GM18861 (cell line): ENCODE results near the gene PIM3.
A peak's percentile ranks its signal among the peaks of the same experiment; 100 is the strongest.

Experiments
- ATAC-seq: cut with Tn5 transposase; IDR thresholded peaks from one replicate; pipeline ENCODE4 v1.9.1; 2021; ENCODE audit not compliant: unreplicated experiment

The PIM3 gene

DNA sequence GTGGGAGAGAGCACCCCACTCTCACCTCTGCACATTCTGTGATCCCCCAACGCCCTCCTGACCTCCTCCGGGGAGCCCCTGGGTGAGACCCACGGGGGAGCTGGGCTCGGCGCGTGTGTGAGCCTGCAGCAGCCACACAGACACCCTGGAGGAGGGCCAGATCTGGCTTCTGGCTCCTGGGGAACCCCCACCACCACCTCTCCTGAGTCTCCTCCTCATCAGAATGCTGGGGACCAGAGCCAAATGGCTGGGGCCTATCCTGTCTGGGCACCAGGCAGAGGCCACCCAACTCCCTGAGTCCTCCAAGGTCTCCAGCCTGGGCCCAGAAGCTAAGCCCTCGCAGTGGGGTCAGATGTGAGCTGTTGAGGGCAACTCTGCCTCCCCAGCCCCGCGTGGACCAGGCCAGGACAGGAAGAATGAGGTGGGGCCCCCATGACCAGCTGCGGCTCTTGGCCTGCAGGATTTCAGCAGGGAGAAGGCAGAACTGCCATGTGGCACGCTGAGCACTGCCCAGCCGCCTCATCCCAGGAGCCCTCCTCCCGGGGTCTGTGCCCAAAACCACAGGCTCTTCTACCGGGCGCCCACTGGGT lies 5.5 kb upstream of the PIM3 start:
- ATAC-seq, result no peak

DNA sequence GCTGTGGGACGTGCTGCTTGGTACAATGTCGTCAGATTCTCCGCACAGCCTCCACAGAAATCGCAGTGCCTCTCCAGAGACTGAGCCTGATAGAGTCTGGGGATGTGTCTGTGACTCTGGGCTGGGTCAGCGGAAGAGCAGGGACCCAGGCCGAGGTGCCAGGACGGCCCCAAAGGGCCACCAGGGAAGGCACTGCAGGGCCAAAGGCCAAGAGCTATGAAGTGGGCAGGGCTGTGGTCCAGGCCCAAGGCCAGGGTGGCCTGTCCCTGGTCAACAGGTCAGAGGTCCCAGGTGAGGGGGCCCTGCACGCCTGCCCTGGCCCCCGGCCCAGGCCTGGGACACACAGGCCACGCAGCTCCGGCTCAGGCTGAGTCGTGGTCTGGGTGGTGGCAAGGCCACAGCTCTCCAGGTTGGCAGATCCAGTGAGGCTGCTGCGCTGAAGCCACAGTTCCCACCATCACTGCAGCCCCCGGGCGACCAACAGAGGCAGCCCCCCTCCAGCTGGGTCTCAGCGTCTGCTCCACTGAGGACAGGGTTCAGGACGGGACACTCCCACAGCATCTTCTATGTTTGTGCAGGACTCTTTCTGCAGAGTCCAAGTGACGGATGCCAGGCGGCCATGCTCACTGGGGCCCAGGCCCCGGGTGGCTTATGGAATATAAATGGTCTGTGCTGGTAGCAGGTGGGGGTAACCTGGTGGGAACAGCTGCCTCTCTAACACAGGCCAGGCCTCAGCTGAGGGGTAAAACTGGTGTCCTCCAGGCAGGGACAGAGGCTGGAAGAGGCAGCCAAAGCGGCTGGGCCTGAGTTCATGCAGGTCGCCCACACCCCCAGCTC lies 4.8 kb upstream of the PIM3 start:
- no peak for ATAC-seq

DNA sequence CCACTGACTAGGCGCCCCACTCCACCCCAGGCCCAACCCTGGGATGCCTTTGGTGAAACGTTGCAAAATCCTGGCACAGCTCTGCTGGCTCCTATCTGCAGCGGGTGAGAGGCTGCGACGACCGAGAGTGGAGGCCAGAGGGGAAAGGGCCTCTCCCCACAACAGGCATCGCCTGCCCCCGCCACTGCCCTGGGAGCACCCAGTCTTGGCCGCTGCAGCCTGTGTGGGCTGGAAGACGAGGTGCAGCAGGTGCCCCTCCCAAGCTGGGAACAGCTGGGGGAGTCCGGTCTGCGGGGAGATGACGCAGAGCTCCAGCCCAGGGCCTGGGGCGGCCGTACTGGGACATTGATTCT lies 4.2 kb upstream of the PIM3 start:
- ATAC-seq, result no peak

DNA sequence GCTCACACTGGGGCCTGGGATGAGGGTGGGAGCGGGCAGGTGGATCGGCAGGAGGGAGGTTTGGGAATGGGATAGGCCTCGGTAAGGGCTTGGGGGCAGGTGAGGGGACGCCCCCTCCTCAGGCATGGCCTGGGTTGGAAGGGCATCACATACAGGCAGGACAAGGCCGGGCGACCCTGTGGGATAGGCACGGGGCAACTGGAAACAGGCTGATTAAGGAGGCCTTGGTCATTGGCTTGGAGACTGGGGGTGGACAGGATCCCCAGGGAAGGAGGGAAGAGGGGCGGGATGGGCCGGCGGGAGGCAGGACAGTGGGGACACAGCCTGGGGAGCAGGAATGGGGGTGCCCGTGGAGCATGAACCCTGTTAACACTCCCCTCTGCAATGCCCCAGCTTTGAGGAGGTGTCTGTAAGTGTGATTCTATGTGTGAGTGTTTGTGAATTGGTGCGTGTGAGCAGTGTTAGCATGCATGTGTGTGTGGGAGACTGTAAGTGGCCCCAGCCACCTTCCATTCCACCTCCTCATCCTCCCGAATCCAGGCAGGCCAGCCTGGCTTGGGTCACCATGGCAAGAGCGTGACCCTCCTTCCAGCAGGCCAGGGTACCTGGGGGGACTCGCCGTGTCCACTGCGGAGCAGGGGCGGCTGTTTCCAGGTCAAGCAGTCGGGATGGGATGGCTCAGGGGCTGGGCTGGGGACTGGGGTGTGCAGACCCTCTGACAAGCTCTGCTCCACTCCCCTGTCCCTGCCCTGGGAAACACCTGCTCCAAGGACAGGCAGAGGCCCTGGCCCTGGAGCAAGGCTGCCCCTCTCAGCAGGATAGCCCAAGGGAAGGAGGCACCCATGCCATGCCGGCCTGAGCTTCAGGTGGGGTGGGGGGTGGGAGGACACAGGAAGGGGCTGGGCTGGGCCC lies 3.4 kb upstream of the PIM3 start:
- no peak for ATAC-seq

DNA sequence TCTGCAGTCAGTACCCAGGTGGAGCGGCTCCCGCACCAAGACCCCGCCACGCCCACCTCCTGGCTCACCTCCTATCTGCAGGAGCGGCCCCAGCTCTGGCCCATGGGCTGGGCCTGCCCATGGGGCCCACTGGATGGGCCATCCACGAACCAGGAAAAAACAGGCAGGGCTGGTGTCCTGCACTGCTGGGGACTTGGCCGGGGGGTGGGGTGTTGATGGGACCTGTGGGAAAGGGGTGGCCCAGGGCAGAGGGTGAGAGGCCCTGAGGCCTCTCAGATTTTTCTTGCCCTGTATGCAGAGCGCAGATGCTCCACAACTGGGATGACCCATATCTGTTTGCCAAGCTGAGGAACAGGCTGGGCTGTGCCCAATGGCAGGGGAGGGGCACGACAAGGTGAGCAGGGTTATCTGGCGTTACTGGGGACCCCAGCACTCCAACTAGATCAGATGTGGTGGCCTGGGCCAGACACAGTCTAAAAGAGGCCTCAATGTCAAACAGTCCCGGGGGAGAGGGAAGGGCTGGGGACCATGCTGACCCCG lies 2.7 kb upstream of the PIM3 start:
- no peak for ATAC-seq

DNA sequence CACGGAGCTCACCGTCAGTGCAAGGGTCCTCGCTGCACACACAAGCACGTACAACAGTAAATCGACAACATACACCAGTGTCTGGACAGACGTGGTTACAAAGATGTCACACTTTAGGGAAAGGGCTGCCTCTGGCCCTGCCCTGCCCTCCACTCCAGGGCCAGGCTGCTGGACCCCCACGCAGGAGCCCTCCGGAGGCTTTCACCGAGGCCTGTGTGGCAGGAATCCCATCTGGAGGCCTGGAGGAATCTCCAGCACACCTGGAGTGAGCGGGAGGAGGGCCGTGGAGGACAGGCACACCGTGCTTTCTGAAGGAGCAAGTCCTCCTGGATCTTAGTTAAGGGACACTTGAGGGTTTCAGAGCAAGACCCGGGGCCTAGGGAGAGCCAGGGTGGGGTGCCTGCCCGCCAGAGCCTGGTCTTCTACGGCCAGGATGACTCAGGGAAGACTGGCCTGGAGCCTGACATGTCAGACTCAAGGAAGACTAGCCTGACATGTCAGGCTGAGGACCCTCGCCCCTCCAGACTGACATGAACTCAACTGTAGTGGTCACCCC lies 2.1 kb upstream of the PIM3 start:
- ATAC-seq, result no peak

DNA sequence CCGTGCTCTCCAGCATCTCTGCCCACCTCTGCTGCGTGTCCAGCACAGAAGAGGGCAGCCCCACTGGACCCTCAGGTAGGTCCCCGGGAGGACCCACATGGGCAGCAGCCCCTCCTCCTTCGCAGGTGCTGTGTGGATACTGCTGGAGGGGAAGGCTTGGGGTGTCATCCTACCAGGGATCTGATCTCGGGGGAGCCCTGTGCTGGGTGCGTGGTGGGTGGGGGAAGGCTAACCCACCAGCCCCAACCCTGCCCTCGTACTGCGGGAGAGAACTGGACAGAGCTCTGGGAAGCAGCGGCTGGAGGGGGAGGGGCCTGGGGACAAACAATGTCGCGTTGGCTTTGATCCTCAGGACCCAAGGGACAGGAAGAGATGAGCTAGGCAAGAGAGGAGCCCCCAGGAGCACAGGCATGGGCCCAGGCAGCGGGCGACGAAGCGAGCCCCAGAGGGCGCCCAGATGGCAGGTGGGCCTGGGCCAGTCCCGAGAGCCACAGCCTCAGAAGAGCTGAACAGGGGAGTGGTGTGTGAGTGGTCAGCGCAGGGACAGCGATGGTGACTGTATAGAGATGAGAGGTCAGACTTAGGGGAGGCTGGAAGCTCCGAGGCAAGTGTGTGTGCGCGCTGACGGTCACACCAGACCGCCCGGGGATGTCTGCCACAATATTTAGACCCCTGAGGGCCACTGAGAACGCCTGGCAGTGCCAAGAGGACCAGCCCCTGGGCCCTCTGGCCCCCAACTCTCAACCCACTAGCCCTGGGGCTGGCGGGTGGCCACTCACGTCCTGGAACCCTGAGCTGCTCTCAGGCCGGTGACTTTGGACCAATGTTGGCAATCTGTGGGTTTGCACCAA lies 1.4 kb upstream of the PIM3 start:
- ATAC-seq, result no peak

DNA sequence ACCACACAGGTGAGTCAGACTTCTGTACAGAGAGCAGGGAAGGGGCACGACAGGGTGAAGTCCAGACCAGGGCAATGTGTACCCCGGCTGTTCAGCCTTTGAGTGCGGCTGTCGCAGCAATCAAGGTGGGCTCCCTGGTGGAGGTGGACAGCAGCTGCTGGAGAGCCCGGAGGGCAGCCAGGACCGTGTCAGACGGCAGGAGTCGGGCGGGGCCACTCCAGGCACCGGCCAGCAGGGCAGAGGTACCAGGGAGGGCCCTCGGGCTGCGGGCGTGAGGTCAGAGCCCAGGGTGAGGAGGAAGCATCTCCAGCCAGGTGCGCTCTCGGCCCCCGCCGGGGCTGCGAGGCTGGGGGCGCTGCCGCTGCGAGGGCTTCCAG lies 802 bp upstream of the PIM3 start:
- ATAC-seq, result peak; percentile 8

DNA sequence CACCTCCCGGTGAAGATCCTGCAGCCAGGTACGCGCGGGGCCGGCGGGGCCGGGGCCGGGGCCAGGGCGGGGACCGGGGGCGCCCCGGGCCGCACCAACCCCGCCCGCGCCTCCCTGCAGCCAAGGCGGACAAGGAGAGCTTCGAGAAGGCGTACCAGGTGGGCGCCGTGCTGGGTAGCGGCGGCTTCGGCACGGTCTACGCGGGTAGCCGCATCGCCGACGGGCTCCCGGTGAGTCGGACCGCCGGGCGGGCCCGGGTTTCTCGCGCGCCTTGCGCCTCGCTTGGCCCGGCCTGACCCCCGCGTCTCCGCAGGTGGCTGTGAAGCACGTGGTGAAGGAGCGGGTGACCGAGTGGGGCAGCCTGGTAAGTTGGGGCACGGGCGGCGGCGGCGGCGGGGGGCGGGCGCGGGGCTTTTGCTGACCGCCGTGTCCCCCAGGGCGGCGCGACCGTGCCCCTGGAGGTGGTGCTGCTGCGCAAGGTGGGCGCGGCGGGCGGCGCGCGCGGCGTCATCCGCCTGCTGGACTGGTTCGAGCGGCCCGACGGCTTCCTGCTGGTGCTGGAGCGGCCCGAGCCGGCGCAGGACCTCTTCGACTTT lies 531 bp downstream of the PIM3 start:
- no peak for ATAC-seq

DNA sequence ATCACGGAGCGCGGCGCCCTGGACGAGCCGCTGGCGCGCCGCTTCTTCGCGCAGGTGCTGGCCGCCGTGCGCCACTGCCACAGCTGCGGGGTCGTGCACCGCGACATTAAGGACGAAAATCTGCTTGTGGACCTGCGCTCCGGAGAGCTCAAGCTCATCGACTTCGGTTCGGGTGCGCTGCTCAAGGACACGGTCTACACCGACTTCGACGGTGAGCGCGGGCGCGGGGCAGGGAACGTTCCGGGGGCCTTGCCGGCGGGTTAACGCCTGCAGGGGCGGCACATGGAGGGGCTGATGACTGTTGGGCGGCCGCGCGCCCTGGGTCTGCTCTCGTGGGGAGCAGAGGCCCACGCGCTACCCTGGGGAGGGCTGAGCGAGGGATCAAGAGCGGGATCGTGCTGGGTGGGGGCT lies 1.0 kb downstream of the PIM3 start:
- no peak for ATAC-seq

DNA sequence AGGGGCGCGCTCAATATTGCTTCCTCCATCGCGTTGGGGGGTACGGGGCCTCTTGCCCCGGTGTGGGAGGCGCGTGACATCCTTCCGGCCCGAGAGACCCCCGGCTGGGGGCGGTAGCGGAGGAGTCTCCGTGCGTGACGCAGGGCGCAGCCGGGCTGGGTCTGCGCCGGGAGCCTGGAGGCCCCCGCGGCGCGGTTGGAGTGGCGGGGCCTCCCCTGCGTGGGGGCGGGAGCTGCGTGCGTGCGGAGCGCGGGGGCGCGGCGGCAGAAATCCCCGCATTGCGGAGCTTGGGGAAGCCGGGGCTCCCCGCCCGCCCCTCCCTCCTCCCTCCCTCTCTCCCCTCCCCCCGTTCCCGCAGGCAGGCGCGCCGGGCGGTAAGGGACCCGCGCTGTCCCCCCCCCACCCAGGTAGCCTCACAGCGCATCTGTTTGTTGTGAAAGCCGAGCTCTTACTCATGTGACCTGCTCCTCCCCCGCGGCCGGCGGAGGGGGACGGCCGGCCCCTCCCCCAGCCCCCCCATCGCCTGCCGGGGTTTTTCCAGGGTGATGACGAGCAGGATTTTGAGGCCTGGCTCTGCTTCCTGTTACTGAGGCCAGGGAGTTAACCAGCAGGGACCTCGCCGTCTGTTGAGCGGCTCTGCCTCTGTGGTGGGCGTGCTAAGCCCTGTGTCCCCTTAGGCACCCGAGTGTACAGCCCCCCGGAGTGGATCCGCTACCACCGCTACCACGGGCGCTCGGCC lies 1.6 kb downstream of the PIM3 start:
- ATAC-seq, result no peak

DNA sequence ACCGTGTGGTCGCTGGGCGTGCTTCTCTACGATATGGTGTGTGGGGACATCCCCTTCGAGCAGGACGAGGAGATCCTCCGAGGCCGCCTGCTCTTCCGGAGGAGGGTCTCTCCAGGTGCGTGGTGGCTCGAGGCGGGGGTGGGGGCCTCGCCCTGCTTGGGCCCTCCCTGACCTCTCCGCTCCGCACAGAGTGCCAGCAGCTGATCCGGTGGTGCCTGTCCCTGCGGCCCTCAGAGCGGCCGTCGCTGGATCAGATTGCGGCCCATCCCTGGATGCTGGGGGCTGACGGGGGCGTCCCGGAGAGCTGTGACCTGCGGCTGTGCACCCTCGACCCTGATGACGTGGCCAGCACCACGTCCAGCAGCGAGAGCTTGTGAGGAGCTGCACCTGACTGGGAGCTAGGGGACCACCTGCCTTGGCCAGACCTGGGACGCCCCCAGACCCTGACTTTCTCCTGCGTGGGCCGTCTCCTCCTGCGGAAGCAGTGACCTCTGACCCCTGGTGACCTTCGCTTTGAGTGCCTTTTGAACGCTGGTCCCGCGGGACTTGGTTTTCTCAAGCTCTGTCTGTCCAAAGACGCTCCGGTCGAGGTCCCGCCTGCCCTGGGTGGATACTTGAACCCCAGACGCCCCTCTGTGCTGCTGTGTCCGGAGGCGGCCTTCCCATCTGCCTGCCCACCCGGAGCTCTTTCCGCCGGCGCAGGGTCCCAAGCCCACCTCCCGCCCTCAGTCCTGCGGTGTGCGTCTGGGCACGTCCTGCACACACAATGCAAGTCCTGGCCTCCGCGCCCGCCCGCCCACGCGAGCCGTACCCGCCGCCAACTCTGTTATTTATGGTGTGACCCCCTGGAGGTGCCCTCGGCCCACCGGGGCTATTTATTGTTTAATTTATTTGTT lies 2.4 kb downstream of the PIM3 start:
- no peak for ATAC-seq

DNA sequence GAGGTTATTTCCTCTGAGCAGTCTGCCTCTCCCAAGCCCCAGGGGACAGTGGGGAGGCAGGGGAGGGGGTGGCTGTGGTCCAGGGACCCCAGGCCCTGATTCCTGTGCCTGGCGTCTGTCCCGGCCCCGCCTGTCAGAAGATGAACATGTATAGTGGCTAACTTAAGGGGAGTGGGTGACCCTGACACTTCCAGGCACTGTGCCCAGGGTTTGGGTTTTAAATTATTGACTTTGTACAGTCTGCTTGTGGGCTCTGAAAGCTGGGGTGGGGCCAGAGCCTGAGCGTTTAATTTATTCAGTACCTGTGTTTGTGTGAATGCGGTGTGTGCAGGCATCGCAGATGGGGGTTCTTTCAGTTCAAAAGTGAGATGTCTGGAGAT lies 3.1 kb downstream of the PIM3 start:
- no peak for ATAC-seq

DNA sequence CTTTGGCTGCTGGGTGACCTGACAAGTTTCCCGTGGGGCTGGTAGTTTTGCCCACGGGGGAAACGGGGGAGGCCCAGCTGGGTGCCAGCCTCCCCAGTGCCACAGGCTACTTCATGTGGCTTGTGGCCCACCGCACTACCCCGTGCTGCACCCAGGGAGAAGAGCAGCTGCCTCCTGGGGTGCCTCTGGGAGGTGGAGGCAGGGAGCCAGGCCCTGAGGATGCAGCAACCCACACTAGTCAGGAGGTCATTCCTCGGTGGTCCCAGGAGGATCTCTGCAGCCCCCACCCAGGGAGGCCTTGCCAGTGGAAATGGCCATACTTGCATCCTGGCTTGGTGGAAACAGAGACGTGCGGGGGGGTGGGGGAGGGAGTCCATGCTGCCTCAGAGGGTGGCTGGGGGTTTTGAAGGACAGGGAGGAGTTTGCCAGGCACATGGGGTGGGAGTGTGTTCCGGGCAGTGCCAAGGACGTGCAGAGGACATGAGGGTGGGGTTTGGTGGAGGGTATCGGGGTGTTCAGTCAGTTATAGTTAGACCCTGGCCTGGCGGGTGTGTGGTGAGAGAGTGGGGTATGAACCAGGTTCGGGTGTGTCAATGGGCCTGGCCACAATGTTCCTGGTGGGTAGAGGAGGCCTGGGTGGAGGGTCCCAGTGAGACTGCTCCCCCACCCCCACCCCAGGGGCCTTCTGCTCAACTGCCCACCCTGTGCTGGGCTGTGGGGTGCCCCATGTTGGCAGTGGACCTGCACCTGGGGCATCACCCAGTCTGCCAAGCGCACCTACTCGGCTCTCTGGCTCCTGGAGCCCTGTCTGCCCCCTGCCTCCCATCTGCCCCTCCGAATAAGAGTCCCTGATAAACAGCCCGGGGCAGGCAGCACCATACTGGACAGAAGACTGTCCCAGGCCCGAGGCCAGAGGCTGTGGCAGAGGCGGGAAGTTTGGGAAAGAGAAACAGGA lies 3.8 kb downstream of the PIM3 start:
- no peak for ATAC-seq

DNA sequence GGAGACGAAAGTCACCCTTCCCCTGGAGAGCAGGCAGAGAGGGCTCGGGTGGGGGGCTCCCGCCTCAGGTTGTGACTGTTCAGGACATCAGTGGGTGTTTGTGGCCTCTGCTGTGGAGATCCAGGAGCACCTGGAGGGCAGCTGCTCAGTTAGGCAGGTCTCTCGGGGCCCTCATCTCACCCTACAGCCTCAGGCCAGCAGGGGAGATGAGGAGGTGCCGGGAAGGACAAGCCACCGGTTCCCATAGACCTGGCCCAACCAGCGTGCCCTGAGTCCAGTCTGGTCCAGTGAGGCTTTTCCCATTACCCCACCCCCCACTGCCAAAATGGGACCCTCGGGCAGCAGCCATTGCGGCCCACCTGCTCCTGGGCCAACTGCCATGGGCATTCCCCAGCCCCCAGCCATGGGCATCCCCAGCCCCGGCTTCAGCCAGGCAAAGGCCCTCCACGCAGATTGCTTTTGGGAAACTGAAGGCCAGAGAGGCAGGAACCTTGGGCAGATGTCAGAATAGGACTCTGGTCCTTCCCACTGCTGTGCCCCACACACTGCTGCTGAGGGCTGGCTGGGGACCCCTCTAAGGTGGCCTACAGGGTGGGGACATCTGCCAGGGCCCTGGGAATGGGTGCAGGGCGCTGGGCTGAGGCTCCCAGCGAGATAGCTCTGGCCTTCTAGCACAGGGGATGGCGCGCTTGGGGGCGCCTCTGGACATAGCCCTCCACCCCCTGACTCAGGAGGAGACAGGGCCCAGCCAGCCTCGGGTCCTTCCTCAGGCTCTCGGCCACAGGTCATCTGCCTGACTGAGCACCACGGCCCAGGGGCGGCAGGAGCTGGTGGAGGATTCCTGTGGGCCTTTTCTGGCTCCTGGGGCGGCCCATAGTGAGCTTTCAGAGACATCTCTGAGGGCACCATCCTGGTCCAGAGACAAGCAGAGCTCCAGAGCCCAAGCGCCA lies 4.8 kb downstream of the PIM3 start:
- no peak for ATAC-seq
